Putamen (tissue), 1 donor: ENCODE results near the gene COL11A1.
A peak's percentile ranks its signal among the peaks of the same experiment; 100 is the strongest.
"Not testable (repeated sequence)": the region's sequence is repeated elsewhere in the genome, so short reads cannot be mapped to it uniquely, and the experiment has no call there.

Experiments
- DNase-seq: peaks from one replicate; pipeline ENCODE4 v3.0.0-alpha.2; 2016; ENCODE audit warnings: low spot score

The COL11A1 gene

DNA sequence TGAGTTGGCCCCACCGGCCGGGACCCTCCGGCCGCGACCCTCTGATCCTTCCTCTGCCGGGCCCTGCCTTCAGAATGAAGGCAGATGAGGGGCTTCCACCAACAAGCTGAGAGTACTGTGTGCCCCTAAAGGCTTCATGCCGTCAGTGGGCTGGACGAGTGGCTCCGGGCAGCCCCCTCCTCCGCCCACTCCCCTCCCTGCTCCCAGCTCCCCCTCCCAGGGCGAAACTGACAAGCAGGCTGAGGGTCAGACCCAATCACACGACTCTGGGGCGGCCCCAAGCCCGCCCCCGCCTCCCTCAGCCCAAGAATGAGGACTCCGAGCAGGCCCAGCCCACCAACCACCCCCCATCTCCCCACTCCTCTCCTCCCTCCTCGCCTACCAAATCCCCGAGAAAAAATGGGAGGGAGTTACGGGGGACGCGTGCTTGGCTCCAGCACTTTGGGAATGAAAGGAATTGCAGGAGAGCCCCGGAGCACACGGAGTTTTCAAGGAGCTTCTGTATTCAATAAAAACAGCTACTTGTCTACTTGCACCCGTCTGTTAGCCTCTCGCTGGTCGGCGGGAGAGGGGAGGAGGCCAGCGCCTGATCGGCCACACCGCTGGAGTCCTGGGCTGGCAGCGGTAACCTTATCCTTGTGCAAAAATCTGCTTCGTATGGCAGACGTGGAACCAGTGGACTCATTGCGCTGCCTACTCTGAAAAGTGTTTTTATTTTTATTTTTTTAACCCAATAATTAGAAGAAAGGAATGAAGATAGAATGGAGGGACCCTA, at the start of gene COL11A1:
Gene COL11A1 (minus strand): TSS at position 147 of the 775 bp plus-strand sequence. CDS start 344 bp downstream, outside the sequence.
- DNase-seq: no peak

DNA sequence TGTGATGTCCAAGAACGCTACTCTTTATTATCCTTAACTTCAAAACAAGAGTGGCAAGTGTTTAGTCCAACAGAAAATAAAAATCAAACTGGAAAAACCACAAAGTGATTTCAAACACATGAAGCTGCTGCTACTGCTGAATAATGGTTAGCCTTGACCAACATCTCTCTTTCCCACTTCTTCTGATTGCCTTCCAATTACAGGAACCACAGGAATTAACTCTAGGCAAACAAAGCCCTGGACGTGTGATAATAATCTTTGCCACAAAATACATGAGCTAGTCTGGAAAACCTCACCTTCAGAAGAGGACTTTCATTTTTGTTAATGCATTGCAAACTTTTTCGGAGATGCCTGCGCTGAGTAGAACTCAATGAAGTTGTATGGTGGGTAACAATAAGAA, 48.6 kb upstream of the COL11A1 start:
- no peak for DNase-seq

DNA sequence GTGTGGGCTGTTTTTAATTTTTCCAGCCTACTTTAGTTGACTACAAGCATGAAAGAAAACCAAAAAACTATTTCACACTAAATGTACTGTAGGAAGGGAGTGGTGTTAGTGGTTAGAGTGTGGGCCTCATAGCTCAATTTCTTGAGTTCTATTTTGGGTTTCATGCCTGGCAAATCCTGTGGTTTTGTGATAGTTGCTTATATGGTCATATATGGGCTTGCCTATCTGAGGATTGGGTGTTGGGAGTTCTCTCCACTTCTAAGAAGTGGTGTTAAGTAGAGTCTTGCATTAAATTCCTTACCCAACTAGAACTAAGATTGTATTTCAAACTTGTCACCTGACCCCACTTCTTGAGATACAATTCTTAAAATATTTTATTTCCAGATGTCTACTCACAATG, 37.8 kb upstream of the COL11A1 start:
- no peak for DNase-seq

GRCh38 chr1:103145449-103145848, 37.1 kb upstream of the COL11A1 start:
- no peak for DNase-seq

DNA sequence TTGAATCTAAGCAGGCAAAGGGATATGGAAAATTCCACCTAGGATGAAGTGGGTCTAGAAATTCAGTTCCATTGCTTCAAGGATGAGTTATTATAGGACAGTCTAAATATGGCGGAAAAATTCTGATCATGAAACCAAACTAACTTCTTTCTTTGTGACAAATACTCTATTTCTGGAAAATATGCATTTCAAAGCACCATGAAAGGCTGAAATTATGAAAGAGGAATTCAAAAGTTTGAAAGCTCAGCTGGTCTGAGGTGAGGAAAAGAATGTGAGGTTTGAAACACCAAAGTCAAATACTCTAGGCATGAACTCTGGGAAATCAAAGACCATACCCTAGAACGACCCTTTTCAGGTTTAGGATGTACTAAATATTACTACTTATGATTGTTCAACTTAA, 36.4 kb upstream of the COL11A1 start:
- no peak for DNase-seq

- DNase-seq: no peak
Measured at GRCh38 chr1:103142461-103142860, 34.1 kb upstream of the COL11A1 start.

DNA sequence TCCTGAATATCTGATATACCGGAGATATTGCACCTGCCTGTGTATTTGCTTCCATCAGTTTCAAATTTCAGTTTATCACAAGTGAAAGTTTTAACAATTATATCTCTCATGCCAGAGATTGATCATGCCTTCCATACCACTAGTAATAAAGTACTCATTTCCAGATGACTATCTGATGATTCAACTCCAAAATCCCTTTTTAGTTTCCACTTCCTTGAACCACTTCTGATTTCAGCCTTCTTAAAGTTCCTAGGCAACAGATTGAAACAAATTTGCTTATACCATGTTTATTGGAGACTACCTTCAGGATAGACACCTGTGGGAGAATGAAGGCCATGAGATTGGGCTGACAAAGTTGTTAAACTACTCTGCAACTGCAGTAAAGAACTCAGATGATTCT, 21.5 kb upstream of the COL11A1 start:
- DNase-seq: no peak

DNA sequence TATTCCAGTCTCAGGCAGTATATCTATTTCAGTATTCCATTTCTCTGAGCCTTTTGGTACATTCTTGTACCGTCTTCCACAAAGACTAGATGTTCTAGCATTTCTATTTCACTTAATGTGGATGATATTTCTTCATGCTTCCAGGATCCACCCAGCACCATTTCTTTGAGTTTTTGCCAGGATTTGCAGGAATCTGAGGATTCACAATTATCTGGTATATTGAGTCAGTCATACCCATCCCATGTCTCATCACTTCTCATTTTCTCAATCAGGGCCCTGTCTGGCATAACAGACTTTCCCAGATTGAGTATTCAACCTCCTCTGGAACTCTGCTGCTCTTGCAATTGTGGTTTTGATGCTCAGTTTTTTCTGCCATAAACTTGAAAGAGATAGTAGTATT, 20.9 kb upstream of the COL11A1 start:
- DNase-seq: no peak

GRCh38 chr1:103128256-103128655, 19.9 kb upstream of the COL11A1 start:
- not testable (repeated sequence) for DNase-seq

DNA sequence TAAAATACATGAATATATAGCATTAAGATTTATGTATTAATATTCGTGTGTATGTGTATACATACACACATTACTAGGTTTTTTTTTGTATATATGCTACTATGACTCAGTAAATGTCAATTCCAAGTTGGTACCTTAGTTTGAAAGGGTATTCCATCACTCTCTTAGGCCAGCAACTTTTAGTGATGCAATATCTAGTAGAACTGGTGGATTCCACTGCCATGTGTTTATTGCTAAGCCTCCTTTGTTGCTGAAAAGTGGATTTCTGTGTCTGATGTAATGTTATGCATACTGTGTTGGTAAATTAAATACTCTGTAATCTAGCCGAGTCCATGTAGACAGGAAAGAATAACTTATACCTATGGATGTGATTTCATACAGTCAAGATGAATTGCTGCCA, 16.9 kb upstream of the COL11A1 start:
- DNase-seq: no peak

- no peak for DNase-seq
Measured at GRCh38 chr1:103122983-103123720, 14.8 kb upstream of the COL11A1 start.

- DNase-seq: no peak
Measured at GRCh38 chr1:103120981-103121380, 12.7 kb upstream of the COL11A1 start.

DNA sequence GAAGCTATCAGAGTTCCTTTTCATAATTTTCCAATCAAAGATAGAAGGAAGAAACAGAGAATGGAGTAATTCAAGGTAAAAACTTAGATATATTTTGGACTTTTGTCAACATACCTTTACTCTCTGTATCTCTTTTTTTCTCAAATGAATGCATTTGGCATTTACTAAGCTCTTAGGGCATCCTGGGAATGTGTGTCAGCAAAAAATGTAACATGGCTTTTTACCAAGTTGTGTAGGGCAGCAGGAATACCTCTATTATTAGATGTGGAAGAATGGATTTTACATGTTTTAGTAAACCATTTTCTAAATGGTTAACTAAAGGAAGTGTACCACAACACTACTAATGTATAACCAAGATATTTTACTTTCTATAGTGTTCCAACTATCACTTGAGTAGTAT, 4.2 kb upstream of the COL11A1 start:
- DNase-seq: no peak

GRCh38 chr1:103111926-103112325, 3.6 kb upstream of the COL11A1 start:
- no peak for DNase-seq

DNA sequence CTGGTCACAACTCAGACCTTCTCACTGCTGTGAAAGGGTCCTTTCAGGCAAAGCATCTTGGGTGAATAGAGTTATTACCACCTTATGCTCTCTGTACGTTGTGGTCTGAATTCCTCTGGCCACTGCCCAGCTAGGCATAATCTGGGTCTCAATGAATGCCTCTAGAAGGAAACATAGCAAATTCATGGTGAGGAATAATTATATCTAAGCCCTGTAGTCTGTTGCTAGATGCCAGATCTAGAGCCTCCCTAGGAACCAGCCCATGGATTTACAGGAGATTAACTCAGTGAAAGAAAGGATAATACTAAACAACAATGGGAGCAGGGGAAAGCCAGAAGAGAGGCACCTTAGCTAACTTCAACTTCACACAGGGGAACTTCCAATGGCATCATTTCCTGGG, 2.4 kb upstream of the COL11A1 start:
- DNase-seq: no peak

DNA sequence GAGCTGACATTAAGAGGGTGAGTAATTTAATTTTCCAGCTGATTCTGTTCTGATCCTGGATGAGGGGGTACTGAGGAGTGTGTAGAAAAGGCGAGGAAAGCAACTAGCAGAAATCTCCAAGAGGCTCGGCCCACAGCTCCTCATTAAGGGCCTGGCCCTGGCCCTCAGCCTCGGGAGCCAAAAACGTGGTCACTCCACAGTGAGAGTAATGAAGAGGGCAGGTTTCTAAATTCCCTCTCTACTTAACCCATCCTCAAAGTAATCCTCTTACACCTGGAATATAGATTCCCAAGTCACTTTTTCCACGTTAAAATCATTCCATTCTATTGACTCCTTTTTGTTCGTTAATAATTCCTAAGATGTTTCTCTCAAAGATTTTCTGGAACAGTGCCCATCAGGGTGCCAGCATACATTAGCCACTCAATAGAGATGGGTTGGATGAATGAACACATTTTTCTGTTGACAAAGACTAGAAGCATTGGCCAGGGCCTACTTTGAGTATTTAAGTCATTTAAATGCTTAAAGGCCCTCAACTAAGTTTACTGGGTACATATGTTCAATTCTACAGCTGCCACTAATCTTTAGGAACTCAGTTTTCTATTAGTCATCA, 1.1 kb upstream of the COL11A1 start:
- no peak for DNase-seq

DNA sequence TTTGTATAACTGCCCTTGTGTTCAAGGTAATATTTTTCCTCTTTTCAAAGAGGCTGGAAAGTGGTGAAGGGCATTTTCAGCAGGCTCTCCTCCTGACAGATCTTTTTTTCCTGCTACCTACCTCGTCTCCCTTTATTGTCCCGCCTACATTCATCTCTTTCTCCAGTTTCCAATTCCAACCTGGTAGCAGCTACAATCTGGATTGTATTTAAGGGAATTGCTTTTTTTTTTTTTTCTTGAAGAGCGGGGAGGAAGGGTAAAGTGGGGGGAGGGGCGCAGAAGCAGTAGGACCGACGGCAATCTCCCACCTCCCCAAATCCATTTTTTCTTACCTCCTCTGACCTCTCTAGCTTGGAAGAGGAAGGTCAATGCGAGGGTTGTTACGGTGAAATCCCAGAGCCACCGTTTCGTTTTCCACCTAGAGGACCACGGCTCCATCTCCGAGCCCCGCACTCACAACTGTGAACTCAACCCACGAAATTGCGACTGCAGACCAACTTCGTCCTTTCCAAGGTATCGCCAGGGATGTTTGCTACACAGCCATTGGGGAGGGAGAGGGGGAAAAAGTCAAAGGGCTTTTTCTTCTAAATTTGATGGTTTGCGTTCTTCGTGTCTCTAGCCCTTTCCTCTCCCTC, 464 bp downstream of the COL11A1 start:
- DNase-seq: no peak

DNA sequence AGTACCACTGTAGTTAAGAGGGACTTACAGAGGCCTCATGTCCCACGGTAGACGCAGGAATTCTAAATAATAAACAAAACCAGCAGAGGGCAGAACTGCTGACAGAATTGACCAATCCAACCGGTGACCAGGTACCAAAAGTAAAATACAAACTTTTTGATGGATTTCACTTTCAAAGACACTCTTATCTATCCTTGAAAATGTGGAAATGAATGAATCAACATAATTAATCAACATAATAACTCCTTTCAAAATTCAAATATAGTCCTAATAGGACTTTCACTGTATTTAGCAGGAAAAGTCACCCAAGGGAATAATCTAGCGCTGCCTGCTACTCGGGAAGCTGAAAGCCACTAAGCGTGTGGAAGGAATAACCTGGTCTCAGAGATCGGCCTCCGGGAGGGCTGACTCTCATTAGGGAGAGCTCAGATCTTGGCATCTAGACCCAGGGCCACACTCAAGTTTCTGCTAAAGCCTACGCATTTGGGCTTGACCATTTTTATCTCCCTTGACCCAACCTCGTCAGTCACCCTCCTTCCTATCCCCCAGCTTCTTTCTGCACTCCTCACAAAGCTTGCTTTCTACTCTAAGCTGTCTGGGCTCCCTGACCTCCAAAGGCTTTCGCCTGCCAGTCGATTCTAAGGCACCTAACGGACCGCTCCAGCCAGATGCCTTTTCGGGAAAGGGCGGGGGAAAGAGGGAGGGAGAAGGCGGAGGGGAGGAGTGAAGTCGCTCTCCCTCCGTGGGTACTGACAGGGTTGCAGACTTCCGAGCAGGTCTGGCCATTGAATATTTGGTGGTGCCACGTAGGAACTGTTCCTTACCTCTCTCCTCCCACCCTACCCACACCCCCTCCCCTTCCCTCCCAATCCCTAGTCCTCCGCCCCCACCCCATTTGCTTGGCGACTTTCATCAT, 1.6 kb downstream of the COL11A1 start:
- DNase-seq: no peak

- no peak for DNase-seq
Measured at GRCh38 chr1:103101399-103101798, 6.9 kb downstream of the COL11A1 start.

DNA sequence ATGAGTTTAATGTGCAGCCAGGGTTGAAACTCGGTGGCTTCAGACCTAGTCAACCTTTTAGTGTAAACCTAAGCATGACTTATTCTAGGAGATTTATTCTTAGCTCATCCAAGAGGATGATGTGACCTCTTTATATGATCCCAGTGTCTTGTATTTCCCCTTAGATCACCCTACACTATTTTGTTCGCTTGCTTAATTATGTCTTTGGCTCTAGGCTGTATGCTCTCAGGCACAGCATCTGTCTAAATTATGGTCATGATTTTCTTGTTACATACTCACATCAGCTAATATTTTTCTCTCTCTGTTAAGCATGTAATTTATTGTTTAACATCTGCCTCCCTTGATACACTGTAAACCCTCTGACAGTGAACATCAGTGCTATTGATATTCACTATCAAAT, 19.1 kb downstream of the COL11A1 start:
- DNase-seq: no peak

GRCh38 chr1:103087256-103087655, 21.1 kb downstream of the COL11A1 start:
- DNase-seq: no peak

GRCh38 chr1:103084181-103084580, 24.1 kb downstream of the COL11A1 start:
- peak; percentile 59 for DNase-seq
